ENCODE results near the gene SENP3. TPM values are rescaled to one million over a fixed set of nuclear protein-coding genes. Genes with fewer than 3 reads are reported as not detected.

Gene SENP3
- total RNA-seq, 1 donor from 2014 or later, result 30.8 TPM

DNA sequence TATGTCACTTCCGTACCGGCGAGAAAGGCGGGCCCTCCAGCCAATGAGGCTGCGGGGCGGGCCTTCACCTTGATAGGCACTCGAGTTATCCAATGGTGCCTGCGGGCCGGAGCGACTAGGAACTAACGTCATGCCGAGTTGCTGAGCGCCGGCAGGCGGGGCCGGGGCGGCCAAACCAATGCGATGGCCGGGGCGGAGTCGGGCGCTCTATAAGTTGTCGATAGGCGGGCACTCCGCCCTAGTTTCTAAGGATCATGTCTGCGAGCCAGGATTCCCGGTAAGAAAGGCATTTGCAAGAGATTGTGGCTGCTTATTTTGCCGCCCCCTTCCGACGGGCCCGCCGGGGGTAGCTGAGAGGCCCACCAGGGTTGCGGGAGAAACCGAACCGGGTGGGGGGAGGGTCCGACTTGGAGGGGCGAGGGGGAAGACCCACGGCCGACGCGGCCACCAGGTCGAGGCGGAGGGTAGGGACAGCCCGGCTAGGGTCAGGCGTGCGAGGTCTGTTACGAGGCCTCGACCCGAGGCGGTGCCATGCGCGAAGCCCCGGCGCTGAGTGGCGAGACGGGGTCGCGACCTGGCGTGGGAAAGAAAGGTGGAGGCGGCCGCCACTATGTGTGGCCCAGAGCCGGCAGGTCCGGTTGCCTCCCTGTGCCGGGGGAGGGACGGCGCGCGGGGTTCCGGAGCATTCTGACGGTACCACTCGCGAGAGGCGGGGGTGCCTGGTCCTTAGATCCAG lies 11.0 kb downstream of the SENP3 start:
- DNase-seq, result peak; percentile 100
- peak; percentile 94 for ATAC-seq (ENCODE audit: poor library complexity)
- intact Hi-C loops (cut with DNase I), result no loop called here

DNA sequence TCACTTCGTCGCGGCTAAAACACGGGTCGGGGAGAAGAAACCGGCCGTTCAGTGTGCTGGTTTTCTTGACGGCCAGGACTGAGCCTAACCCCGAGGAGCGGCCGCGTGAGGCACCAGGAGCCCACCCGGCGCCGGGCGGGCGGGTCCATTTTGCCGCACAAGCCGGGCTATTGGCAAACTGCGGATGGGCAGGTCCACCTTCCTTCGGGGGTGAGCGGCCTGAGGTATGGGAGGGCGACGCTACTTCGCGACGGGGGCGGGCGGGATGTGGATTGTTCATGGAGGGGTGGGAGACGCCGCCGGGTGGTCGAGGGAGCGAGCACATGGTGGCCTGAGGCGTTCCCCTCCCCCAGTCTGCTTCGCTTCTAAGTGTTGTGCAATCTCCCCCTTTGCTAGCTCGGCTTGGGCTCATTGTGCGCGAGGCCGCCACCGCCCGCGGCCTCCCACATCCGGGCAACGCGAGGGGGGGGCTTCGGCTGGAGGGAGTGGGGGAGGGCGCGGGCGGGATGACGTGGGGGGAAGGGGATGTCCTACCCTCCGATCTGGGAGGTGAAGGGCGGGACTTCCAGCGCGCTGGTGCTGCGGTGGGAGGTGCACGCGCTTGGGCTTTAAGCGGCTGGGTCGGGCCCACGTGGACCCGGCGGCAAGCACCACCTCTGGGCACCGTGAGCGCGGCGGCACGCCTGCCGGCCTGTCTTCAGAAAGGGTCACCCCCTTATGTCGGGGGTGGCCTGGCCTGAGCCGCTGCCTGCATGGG lies 11.8 kb downstream of the SENP3 start:
- DNase-seq (peak; percentile 92), ATAC-seq (ENCODE audit: poor library complexity) (peak; percentile 77)
- intact Hi-C loops (cut with DNase I), result no loop called here

DNA sequence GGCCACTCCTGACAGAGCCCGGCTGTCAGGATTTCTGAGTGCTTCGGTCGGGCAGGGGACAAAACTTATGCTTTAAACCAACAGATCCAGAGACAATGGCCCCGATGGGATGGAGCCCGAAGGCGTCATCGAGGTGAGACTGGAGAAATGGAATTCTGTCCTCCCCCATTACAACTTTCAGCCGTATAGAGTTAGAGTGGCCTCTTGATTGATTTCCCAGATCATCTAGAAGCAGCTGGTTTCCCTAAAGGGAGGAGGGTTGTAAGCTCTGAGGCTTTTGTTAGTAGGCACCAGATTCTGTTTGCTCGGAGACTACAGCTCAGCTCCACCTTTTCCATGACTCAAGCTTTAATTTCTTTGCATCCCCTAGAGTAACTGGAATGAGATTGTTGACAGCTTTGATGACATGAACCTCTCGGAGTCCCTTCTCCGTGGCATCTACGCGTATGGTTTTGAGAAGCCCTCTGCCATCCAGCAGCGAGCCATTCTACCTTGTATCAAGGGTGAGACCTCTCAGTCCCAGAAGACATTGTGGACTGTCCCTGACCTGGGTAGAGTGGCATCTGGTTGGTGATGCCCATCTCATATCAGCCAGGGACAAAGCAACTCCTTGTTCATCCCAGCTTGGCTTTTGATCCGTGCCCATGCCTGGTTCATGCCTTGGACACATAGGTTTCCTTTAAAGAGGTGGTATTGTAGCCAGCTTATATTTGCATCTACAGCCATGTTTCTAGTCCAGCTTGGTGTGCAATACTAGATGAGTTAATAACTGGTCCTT lies 12.6 kb downstream of the SENP3 start:
- intact Hi-C loops (cut with DNase I), result no loop called here
- ATAC-seq (ENCODE audit: poor library complexity) (no peak), DNase-seq (no peak)

DNA sequence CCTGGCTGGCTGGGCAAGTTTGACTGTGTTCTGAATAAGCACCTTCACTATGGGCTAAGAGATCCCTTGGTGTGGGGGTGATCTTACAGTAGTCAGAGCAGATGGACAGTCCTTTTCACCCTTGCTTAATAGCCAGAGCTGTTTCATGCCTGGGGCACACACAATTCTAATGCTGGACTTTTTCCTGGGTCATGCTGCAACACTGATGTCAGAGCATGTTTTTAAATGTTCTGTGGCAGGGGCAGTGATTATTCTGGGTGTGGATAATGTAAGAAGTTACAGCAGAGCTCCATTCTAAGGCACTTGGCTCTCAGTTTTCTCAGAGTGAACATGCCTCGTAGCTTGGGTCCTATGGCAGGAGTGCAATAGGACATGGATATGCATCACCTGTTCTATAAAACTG lies 13.8 kb downstream of the SENP3 start:
- intact Hi-C loops (cut with DNase I), result no loop called here
- DNase-seq (no peak), ATAC-seq (ENCODE audit: poor library complexity) (no peak)

DNA sequence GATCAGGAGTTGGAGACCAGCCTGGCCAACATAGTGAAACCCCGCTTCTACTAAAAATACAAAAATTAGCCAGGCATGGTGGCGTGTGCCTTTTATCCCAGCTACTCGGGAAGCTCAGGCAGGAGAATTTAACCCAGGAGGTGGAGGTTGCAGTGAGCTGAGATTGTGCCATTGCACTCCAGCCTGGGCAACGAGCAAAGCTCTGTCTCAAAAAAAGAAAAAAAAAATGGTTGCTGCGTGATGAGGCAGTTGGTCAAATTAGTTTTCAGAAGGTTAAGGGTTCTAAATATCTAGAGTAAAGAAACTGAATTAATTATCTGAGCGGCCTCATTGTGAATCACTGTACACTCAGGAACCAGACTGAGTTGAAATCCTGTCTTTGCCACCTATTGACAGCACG lies 14.2 kb downstream of the SENP3 start:
- intact Hi-C loops (cut with DNase I), result no loop called here
- no peak for DNase-seq
- ATAC-seq (ENCODE audit: poor library complexity), result no peak

DNA sequence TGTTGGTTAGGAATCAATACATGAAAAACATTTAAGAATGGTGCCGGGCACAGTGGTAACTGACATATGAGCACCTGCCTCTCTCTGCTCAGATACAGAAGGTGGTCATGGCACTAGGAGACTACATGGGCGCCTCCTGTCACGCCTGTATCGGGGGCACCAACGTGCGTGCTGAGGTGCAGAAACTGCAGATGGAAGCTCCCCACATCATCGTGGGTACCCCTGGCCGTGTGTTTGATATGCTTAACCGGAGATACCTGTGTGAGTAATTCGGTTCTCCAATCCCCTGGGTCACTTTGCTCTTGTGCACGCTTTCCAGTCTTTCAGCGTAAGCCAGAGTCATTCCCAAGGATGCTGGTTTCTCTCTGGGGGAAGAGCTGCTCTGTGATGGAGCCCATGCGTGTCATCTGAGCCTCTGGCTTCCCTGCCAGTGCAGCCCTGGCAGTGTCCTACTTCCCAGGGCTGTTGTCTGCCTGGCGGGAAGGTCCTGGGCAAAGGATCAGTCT lies 14.8 kb downstream of the SENP3 start:
- ATAC-seq (ENCODE audit: poor library complexity) (no peak), DNase-seq (no peak)
- intact Hi-C loops (cut with DNase I), result no loop called here

DNA sequence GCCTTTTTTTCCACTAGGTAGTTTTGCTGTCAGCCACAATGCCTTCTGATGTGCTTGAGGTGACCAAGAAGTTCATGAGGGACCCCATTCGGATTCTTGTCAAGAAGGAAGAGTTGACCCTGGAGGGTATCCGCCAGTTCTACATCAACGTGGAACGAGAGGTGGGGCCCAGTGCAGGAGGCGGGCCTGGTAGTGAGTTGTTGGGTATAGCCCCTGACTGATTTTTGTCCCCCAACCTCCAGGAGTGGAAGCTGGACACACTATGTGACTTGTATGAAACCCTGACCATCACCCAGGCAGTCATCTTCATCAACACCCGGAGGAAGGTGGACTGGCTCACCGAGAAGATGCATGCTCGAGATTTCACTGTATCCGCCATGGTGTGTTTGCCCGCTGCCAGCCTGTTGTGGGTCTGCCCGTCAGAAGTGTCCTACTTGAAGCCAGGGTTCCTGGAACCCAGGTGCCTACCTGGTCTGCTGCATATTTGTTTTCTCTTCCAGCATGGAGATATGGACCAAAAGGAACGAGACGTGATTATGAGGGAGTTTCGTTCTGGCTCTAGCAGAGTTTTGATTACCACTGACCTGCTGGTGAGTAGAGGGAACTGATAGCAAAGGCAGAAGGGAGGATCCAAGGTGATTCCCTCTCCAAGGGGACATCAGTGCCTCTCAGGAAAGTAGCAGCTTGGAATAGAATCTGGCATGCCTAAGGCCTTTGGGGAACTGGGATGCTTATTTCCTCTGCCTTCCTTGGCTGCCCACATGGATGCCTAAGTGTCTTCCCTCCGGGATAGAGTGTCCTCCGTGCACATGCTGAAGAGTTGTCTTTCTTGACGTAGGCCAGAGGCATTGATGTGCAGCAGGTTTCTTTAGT lies 15.8 kb downstream of the SENP3 start:
- intact Hi-C loops (cut with DNase I), result no loop called here
- ATAC-seq (ENCODE audit: poor library complexity) (no peak), DNase-seq (no peak)

DNA sequence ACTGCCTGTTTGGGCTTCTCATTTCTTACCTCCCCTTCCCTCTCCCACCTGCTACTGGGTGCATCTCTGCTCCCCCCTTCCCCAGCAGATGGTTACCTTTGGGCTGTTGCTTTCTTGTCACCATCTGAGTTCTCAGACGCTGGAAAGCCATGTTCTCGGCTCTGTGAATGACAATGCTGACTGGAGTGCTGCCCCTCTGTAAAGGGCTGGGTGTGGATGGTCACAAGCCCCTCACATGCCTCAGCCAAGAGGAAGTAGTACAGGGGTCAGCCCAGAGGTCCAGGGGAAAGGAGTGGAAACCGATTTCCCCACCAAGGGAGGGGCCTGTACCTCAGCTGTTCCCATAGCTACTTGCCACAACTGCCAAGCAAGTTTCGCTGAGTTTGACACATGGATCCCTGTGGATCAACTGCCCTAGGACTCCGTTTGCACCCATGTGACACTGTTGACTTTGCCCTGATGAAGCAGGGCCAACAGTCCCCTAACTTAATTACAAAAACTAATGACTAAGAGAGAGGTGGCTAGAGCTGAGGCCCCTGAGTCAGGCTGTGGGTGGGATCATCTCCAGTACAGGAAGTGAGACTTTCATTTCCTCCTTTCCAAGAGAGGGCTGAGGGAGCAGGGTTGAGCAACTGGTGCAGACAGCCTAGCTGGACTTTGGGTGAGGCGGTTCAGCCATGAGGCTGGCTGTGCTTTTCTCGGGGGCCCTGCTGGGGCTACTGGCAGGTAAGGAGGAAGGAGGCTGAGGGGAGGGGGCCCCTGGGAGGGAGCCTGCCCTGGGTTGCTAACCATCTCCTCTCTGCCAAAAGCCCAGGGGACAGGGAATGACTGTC lies 17.5 kb downstream of the SENP3 start, which contains the start of gene CD68:
CD68 (plus strand) TSS at position 638 of the 833 bp plus-strand sequence; CDS start at position 678, 40 bp downstream.
- ATAC-seq (ENCODE audit: poor library complexity) (peak; percentile 35), DNase-seq (peak; percentile 74)
- intact Hi-C loops (cut with DNase I), result no loop called here

DNA sequence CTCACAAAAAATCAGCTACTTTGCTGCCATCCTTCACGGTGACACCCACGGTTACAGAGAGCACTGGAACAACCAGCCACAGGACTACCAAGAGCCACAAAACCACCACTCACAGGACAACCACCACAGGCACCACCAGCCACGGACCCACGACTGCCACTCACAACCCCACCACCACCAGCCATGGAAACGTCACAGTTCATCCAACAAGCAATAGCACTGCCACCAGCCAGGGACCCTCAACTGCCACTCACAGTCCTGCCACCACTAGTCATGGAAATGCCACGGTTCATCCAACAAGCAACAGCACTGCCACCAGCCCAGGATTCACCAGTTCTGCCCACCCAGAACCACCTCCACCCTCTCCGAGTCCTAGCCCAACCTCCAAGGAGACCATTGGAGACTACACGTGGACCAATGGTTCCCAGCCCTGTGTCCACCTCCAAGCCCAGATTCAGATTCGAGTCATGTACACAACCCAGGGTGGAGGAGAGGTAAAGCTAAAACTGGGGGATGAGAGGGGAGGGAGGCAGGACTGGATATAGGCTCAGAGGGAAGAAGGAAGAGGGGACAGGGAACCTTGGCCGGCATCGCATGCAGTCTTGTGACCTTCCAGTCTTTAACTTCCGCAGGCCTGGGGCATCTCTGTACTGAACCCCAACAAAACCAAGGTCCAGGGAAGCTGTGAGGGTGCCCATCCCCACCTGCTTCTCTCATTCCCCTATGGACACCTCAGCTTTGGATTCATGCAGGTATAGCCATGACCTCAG lies 18.3 kb downstream of the SENP3 start:
- no peak for ATAC-seq (ENCODE audit: poor library complexity)
- intact Hi-C loops (cut with DNase I), result loop anchor here (5.0 kb wide), 1 partner anchor 138 kb away; no protein-coding TSS in a partner anchor
- DNase-seq, result no peak

DNA sequence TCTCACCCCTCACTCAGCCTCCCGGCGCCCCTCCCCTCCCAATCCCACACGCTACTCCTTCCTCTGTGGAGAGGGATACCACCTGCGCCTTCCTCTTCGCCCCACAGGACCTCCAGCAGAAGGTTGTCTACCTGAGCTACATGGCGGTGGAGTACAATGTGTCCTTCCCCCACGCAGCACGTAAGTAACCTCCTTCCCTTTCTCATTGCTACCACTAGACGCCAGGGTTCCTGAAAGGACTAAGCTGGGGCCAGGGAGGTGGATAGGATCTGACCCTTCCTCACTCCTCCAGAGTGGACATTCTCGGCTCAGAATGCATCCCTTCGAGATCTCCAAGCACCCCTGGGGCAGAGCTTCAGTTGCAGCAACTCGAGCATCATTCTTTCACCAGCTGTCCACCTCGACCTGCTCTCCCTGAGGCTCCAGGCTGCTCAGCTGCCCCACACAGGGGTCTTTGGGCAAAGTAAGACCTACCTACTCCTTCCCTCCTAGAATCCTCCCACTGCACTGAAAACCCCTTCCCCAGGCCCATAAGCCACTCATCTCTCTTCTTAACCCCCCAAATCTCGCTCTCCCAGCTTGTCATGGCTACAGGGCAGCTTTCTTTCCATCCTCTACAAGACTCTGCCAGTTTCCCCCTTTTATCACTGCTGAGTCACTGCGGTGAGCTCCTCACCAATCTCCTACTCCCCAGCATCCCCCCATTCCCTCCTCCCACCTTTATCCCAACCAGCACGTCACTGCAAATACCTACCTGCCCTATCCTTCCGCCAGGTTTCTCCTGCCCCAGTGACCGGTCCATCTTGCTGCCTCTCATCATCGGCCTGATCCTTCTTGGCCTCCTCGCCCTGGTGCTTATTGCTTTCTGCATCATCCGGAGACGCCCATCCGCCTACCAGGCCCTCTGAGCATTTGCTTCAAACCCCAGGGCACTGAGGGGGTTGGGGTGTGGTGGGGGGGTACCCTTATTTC lies 19.2 kb downstream of the SENP3 start:
- ATAC-seq (ENCODE audit: poor library complexity), result no peak
- DNase-seq, result no peak
- intact Hi-C loops (cut with DNase I), result loop anchor here (5.0 kb wide), 1 partner anchor 139 kb away; no protein-coding TSS in a partner anchor

DNA sequence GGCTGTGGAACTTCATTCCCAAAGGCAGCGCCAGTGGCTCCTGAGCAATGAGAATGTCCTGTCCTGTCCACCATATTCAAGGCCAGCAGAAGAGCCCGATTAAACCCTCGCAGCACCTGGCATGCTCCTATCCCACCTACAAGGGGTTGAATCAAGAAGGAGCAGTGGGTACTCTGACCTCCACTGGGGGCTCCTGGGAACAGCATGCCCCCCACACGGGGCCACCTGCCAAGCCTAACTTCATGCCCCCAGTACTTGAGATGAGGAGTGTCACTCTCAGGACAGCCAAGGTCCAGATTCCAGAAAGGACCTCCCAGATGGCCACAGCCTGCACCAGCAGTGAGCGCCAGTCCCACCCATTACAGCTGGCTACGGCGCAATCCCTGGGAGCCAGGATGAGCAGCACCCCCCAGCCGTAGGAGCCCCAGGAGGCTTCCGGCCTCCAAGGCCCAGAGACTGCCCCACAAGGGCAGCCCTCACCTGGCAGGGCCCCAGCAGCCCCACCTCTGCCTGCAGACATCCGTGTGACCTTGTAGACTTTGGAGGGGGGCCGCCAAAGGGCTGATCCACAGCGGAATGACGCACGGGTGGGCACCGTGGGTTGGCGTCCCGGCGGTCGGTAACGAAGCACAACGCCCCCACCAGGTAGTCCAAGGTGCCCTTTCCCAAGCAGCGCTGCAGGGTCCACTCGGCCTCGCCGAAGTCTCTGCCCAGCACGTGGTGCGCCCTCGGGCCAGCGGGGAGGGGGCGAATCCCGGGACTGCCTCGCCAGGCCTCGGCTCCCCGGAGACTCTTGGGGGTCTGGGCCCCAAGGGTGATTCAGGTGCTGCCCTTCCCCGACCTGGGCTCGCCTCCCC lies 20.9 kb downstream of the SENP3 start:
- ATAC-seq (ENCODE audit: poor library complexity) (no peak), DNase-seq (no peak)
- intact Hi-C loops (cut with DNase I), result loop anchor here (5.0 kb wide), 1 partner anchor 140 kb away; no protein-coding TSS in a partner anchor

DNA sequence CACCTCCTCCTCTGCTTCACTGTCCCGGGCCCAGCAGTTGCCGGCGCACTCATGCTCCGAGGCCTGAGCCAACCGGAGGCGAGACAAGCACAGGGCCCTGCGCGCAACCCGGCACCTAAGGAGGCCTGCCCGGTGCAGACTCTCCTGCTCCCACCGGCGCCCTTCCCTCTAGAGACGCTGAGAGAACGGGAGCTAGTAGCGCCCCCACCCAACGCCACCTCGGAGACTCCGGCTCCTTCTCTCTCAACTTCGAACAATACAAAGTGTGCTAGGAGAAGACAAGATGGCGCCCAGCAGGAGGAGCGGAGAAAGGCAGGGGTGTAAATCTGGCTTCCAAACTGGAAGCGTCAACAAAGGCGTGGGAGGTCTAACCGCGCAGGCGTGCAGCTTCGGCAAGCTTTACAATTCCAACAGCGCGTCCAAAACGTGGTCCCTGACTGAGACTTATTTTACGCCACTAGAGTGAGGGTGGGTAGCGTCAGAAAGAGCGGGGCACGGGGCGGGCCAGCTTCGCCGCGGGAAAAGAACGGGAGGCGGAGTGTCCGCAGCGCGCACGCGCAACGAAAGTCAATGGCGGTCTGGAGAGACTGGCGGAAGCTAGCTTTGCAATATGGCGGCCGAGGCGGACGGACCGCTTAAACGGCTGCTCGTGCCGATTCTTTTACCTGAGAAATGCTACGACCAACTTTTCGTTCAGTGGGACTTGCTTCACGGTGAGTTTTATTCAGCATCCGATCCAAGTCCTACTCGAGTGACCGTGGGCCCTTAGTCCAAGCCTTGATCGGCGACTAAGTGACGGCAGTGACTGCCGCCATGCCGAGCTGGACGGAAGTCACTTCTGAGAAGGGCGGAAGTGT lies 21.8 kb downstream of the SENP3 start, which contains the start of gene MPDU1:
MPDU1 (plus strand) TSS at position 600 of the 857 bp plus-strand sequence; CDS start at position 611, 11 bp downstream.
- intact Hi-C loops (cut with DNase I), result loop anchor here (5.0 kb wide), 1 partner anchor 141 kb away; no protein-coding TSS in a partner anchor
- peak; percentile 92 for ATAC-seq (ENCODE audit: poor library complexity)
- DNase-seq, result peak; percentile 98

DNA sequence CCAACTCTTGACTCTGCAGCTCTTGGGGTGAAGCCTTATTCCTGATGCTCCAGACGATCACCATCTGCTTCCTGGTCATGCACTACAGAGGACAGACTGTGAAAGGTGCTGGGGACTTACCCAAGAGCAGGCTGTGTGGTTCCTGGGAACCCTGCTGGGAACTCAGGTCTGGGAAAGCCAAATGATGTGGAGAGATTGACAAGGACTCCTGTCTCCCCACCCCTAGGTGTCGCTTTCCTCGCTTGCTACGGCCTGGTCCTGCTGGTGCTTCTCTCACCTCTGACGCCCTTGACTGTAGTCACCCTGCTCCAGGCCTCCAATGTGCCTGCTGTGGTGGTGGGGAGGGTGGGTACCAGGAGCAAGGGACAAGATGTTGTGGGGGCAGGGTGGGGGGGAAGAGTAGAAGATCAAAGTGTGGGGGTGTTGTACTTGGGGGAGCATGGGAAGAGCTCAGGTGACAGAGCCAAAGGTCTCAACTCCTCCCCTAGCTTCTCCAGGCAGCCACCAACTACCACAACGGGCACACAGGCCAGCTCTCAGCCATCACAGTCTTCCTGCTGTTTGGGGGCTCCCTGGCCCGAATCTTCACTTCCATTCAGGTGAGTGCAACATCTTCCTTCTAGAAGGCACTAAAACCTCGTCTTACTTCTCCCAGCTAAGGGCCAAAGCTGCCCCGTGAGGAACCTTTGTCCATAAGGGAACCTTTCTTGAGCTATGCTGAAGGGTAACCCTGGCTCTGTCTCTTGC lies 25.1 kb downstream of the SENP3 start:
- intact Hi-C loops (cut with DNase I), result no loop called here
- ATAC-seq (ENCODE audit: poor library complexity), result no peak
- no peak for DNase-seq

All from Right ventricle myocardium superior (tissue), 1 donor.